Measurements from ENCODE around the gene AHSP. TPM values are rescaled to one million over a fixed set of nuclear protein-coding genes. Genes with fewer than 3 reads are reported as not detected.

Gene AHSP
- total RNA-seq, 2 experiments from 2014 or later = not detected

DNA sequence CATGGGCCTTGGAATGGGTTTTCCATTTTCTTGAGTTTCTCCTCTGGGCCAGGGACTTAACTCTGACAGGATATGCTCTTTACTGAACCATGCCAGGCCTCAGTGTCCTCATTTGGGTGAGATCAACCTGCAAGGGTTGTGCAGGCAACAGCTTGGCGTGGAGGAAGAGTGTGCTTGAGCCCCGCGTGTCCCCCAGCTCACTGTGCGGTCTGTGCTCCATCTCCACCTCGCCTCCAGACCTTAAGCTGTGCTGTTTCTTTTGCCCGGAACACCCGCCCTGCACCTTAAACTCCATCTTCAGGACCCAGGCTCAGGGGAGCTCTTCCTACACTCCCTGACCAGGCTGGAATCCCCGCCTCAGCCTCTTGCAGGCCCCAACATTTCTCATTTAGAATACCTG, 29.2 kb upstream of the AHSP start:
- H3K4me1 Mint-ChIP-seq (ENCODE audit: low read depth) = peaks cover 7% of the 10 kb centered on the region
- H3K27ac Mint-ChIP-seq = no peak overlapping the region
- no peaks in the 10 kb centered on the region for H3K27me3 Mint-ChIP-seq
- Histone ChIP-seq H3K27me3 (ENCODE audit: control insufficient read depth in 1 of 2, insufficient read depth in 2 of 2, low read length in 2 of 2) (no peaks in the 10 kb centered on the region), H3K4me1 (ENCODE audit: insufficient read depth, low read length) (no peaks in the 10 kb centered on the region), H3K36me3 (ENCODE audit: insufficient read depth, low read length) (peaks cover 56% of the 10 kb centered on the region), H3K27ac (ENCODE audit: low read depth in 1 of 2, low read length in 2 of 2) (no peak overlapping the region), H3K9me3 (ENCODE audit: control insufficient read depth in 1 of 2, insufficient read depth in 1 of 2, low read length in 2 of 2) (no peaks in the 10 kb centered on the region), H3K4me3 (ENCODE audit: low read length) (no peak overlapping the region)
- DNase-seq = no peak
- TF ChIP-seq CTCF (IDR thresholded peaks at IDR 0.05) = no peak
- ChIA-PET POLR2A (interaction anchor here (1.1 to 2.8 kb wide), 2 partner anchors 10 to 11 kb away, joined by 3 to 9 read pairs; partner anchors contain the start of gene RUSF1), CTCF (no interaction called here)
- H3K36me3 Mint-ChIP-seq (ENCODE audit: low read depth) = peaks cover 66% of the 10 kb centered on the region
- no peaks in the 10 kb centered on the region for H3K9me3 Mint-ChIP-seq
- ATAC-seq (ENCODE audit: poor library complexity) = no peak
- intact Hi-C loops (cut with DNase I, micrococcal nuclease) = no loop called here
- H3K4me3 Mint-ChIP-seq = no peak overlapping the region

GRCh38 chr16:31499928-31500327, 27.8 kb upstream of the AHSP start:
- no peak for DNase-seq
- ChIA-PET CTCF (no interaction called here), POLR2A (interaction anchor here (0.6 to 1.4 kb wide), 2 partner anchors 8 to 213 kb away, joined by 3 to 4 read pairs; partner anchors contain the start of gene RUSF1)
- no peak overlapping the region for H3K4me3 ChIP-seq (ENCODE audit: low read length)
- no peaks in the 10 kb centered on the region for H3K9me3 ChIP-seq (ENCODE audit: control insufficient read depth in 1 of 2, insufficient read depth in 1 of 2, low read length in 2 of 2)
- no peaks in the 10 kb centered on the region for H3K27me3 Mint-ChIP-seq
- intact Hi-C loops (cut with DNase I, micrococcal nuclease) = no loop called here
- peaks cover 55% of the 10 kb centered on the region for H3K36me3 ChIP-seq (ENCODE audit: insufficient read depth, low read length)
- no peak for ATAC-seq (ENCODE audit: poor library complexity)
- H3K27me3 ChIP-seq (ENCODE audit: control insufficient read depth in 1 of 2, insufficient read depth in 2 of 2, low read length in 2 of 2) = no peaks in the 10 kb centered on the region
- peaks cover 4% of the 10 kb centered on the region for H3K4me1 ChIP-seq (ENCODE audit: insufficient read depth, low read length)
- no peaks in the 10 kb centered on the region for H3K9me3 Mint-ChIP-seq
- H3K4me3 Mint-ChIP-seq = no peak overlapping the region
- H3K27ac ChIP-seq (ENCODE audit: low read depth in 1 of 2, low read length in 2 of 2) = no peak overlapping the region
- H3K27ac Mint-ChIP-seq = no peak overlapping the region
- peaks cover 14% of the 10 kb centered on the region for H3K4me1 Mint-ChIP-seq (ENCODE audit: low read depth)
- no peak for TF ChIP-seq CTCF (IDR thresholded peaks at IDR 0.05)
- H3K36me3 Mint-ChIP-seq (ENCODE audit: low read depth) = peaks cover 57% of the 10 kb centered on the region

- no peak for ATAC-seq (ENCODE audit: poor library complexity)
- H3K27ac Mint-ChIP-seq = no peak overlapping the region
- Histone ChIP-seq H3K36me3 (ENCODE audit: insufficient read depth, low read length) (peaks cover 52% of the 10 kb centered on the region), H3K4me3 (ENCODE audit: low read length) (no peak overlapping the region), H3K27me3 (ENCODE audit: control insufficient read depth in 1 of 2, insufficient read depth in 2 of 2, low read length in 2 of 2) (no peaks in the 10 kb centered on the region), H3K9me3 (ENCODE audit: control insufficient read depth in 1 of 2, insufficient read depth in 1 of 2, low read length in 2 of 2) (no peaks in the 10 kb centered on the region), H3K27ac (ENCODE audit: low read depth in 1 of 2, low read length in 2 of 2) (no peak overlapping the region), H3K4me1 (ENCODE audit: insufficient read depth, low read length) (peaks cover 6% of the 10 kb centered on the region)
- CTCF ChIA-PET = no interaction called here
- no peaks in the 10 kb centered on the region for H3K9me3 Mint-ChIP-seq
- intact Hi-C loops (cut with DNase I, micrococcal nuclease) = no loop called here
- H3K36me3 Mint-ChIP-seq (ENCODE audit: low read depth) = peaks cover 56% of the 10 kb centered on the region
- no peaks in the 10 kb centered on the region for H3K27me3 Mint-ChIP-seq
- no peak for DNase-seq
- POLR2A ChIA-PET = interaction anchor here (1.4 kb wide), 1 partner anchor 212 kb away, joined by 4 read pairs; a partner anchor contains a TSS
- peaks cover 29% of the 10 kb centered on the region for H3K4me1 Mint-ChIP-seq (ENCODE audit: low read depth)
- TF ChIP-seq CTCF (IDR thresholded peaks at IDR 0.05) = no peak
- no peak overlapping the region for H3K4me3 Mint-ChIP-seq
Measured at GRCh38 chr16:31501226-31501965, 26.3 kb upstream of the AHSP start.

Data from CD4-positive, alpha-beta T cell (primary cell).